CD14-positive monocyte (primary cell): ENCODE results near the gene CAMK1D. TPM values are rescaled to one million over a fixed set of nuclear protein-coding genes. Genes with fewer than 3 reads are reported as not detected.

Experiments
- DNase-seq, 3 donors: peaks; one replicate each; pipeline ENCODE4 v3.0.0-alpha.2; 2011 to 2022
- H2AFZ ChIP-seq: 2 replicates; pipeline ENCODE4 v1.6.0; 2012; ENCODE audit warnings: mild to moderate bottlenecking, low read depth, low read length, inconsistent platforms; ENCODE audit not compliant: insufficient read depth, poor library complexity, severe bottlenecking
- H3K27ac ChIP-seq, 2 donors: 1 replicate in 1 of 2; 2 replicates in 1 of 2; pipeline ENCODE4 v1.5.1; 2012 to 2013; ENCODE audit warnings: low read length in 2 of 2, control low read depth in 1 of 2, inconsistent platforms in 1 of 2, low read depth in 1 of 2, mild to moderate bottlenecking in 1 of 2
- H3K27me3 ChIP-seq, 2 donors: one replicate each; pipeline versions ENCODE4 v1.6.0 to v1.6.1; 2011 to 2013; ENCODE audit warnings: low read length in 2 of 2; ENCODE audit not compliant: control insufficient read depth in 2 of 2, insufficient read depth in 2 of 2
- H3K36me3 ChIP-seq, 2 donors: replicated peaks in 1 of 2; 1 replicate in 1 of 2; 2 replicates in 1 of 2; pipeline versions ENCODE4 v1.5.1 to v1.6.1; 2012 to 2013; ENCODE audit warnings: low read length in 2 of 2, control low read depth in 1 of 2, inconsistent platforms in 1 of 2, mild to moderate bottlenecking in 1 of 2; ENCODE audit not compliant: insufficient read depth in 2 of 2, control insufficient read depth in 1 of 2
- H3K4me1 ChIP-seq, 2 donors: 1 replicate in 1 of 2; 2 replicates in 1 of 2; pipeline versions ENCODE4 v1.5.1 to v1.6.1; 2012 to 2013; ENCODE audit warnings: low read length in 2 of 2, control low read depth in 1 of 2, inconsistent platforms in 1 of 2, mild to moderate bottlenecking in 1 of 2, moderate library complexity in 1 of 2; ENCODE audit not compliant: insufficient read depth in 2 of 2, control insufficient read depth in 1 of 2
- H3K4me2 ChIP-seq: replicated peaks from 2 replicates; pipeline ENCODE3; 2012; ENCODE audit warnings: low read length, moderate library complexity, mild to moderate bottlenecking; ENCODE audit not compliant: poor library complexity, severe bottlenecking; ENCODE audit errors: extremely low read depth
- H3K4me3 ChIP-seq, 3 experiments: fragments of 200-600 bp in 1 of 3; sonication (generic) in 1 of 3; replicated peaks in 1 of 3; 1 replicate in 2 of 3; 2 replicates in 1 of 3; pipeline ENCODE4 v1.5.1; 2011 to 2013; ENCODE audit warnings: low read length in 3 of 3, mild to moderate bottlenecking in 3 of 3, control low read depth in 2 of 3, low read depth in 2 of 3, inconsistent platforms in 1 of 3, moderate library complexity in 1 of 3
- H3K79me2 ChIP-seq: 2 replicates; pipeline ENCODE4 v1.6.0; 2012; ENCODE audit warnings: mild to moderate bottlenecking, control low read depth, inconsistent platforms, low read length, moderate library complexity; ENCODE audit not compliant: insufficient read depth
- H3K9ac ChIP-seq: 2 replicates; pipeline ENCODE4 v1.6.0; 2017; ENCODE audit warnings: low read length, mild to moderate bottlenecking; ENCODE audit not compliant: insufficient read depth, poor library complexity, severe bottlenecking
- H3K9me3 ChIP-seq, 2 donors: replicated peaks in 1 of 2; 1 replicate in 1 of 2; 2 replicates in 1 of 2; pipeline versions ENCODE4 v1.5.1 to v1.6.1; 2012 to 2013; ENCODE audit warnings: low read length in 2 of 2, control low read depth in 1 of 2; ENCODE audit not compliant: control insufficient read depth in 1 of 2, insufficient read depth in 1 of 2
- H4K20me1 ChIP-seq: 2 replicates; pipeline ENCODE4 v1.6.0; 2012; ENCODE audit warnings: mild to moderate bottlenecking, low read length, control low read depth, moderate library complexity; ENCODE audit not compliant: insufficient read depth
- H3K27ac Mint-ChIP-seq, 7 donors: one replicate each; pipeline ENCODE4 v1.8.0; 2020; ENCODE audit warnings: mild to moderate bottlenecking in 7 of 7, mixed read lengths in 7 of 7, moderate library complexity in 6 of 7, inconsistent platforms in 2 of 7
- H3K27me3 Mint-ChIP-seq, 3 donors: one replicate each; pipeline ENCODE4 v1.8.0; 2021 to 2022; ENCODE audit warnings: low read depth in 3 of 3, mild to moderate bottlenecking in 3 of 3, mixed read lengths in 3 of 3, moderate library complexity in 3 of 3, inconsistent platforms in 1 of 3
- H3K36me3 Mint-ChIP-seq, 2 donors: one replicate each; pipeline ENCODE4 v1.8.0; 2020; ENCODE audit warnings: mixed read lengths in 2 of 2, inconsistent platforms in 1 of 2, mild to moderate bottlenecking in 1 of 2
- H3K4me1 Mint-ChIP-seq: one replicate; pipeline ENCODE4 v1.8.0; 2020; ENCODE audit warnings: mild to moderate bottlenecking, mixed read lengths
- H3K4me3 Mint-ChIP-seq, 2 donors: one replicate each; pipeline ENCODE4 v1.8.0; 2020; ENCODE audit warnings: mild to moderate bottlenecking in 2 of 2, mixed read lengths in 2 of 2, moderate library complexity in 1 of 2
- H3K9me3 Mint-ChIP-seq, 7 donors: one replicate each; pipeline ENCODE4 v1.8.0; 2020 to 2022; ENCODE audit warnings: mixed read lengths in 7 of 7, mild to moderate bottlenecking in 6 of 7, moderate library complexity in 6 of 7, inconsistent platforms in 2 of 7
- WGBS: methylation state at CpG from one replicate; pipeline ENCODE4 v1.1.5; 2013; ENCODE audit warnings: missing lambda C conversion rate; ENCODE audit not compliant: insufficient coverage; 5-methylcytosine and 5-hydroxymethylcytosine counted together
- intact Hi-C, 2 donors: fragments of 100-400 bp; cut with micrococcal nuclease; formaldehyde crosslinking; loops; one replicate each; pipeline versions ENCODE4 v1.15.0 to v1.15.1; 2023
- polyA plus RNA-seq, 3 donors: library from polyadenylated mRNA; depleted of rRNA in 1 of 3; unstranded in 2 of 3; stranded (reverse) in 1 of 3; fragments of 300-500 nt in 2 of 3; fragments of >200 nt in 1 of 3; fragmentation: Illumina TruSeq in 2 of 3; gene quantifications; 1 replicate in 2 of 3; 2 replicates in 1 of 3; pipeline ENCODE4 v1.2.3, GENCODE V29; 2012 to 2021
- TF ChIP-seq, protein P1 (sequence below): fragments of 200-600 bp; IDR thresholded peaks from one replicate; pipeline ENCODE4 v1.8.0; 2022; ENCODE audit warnings: antibody characterized with exemption, mild to moderate bottlenecking

Gene CAMK1D
- polyA plus RNA-seq, 3 donors, result 6.7 to 11.8 (median 7.1) TPM

DNA sequence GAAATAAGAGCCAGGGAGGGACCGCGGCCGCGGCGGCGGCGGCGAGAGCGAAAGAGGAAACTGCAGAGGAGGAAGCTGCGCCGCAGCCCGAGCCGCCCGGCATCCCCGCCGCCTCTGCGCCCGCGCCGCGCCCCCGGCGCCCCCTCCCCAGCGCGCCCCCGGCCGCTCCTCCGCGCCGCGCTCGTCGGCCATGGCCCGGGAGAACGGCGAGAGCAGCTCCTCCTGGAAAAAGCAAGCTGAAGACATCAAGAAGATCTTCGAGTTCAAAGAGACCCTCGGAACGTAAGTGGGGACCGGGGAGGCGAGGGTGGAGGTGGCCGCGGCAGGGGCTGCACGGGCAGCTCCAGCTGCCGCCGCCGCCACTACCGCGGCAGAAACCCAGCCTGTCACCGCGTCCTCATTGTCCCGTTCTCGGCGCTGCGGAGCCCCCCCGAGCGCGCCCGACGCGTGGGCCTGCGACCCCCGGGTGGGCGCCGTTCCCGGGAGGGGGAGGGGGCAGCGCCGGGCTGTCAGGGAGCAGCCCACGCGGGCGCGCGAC lies 351 bp downstream of the CAMK1D start:
- intact Hi-C loops, result loop anchor here in 1 of 2 donors (2.0 to 5.0 kb wide), 2 partner anchors 15 to 87 kb away; no protein-coding TSS in a partner anchor
- DNase-seq, result peak in 1 of 3 donors; percentile 75
- Histone ChIP-seq H3K27me3 (peaks cover 9 to 38% of the 10 kb centered on the region in 2 donors), H3K79me2 (no peaks in the 10 kb centered on the region), H3K4me3 (peak overlapping the region; percentile 61 to 87 (median 83)), H3K27ac (peak overlapping the region; percentile 56 to 79), H4K20me1 (peaks cover 39% of the 10 kb centered on the region), H3K4me1 (peaks cover 22 to 25% of the 10 kb centered on the region in 2 donors), H3K36me3 (no peaks in the 10 kb centered on the region), H3K9ac (peak overlapping the region; percentile 79), H3K9me3 (peaks cover 0 to 4% of the 10 kb centered on the region in 2 donors), H2AFZ (peak overlapping the region; percentile 87), H3K4me2 (peak overlapping the region; percentile 97)
- Mint-ChIP-seq H3K4me3 (peak overlapping the region; percentile 98 to 99), H3K36me3 (peaks cover 7 to 8% of the 10 kb centered on the region in 2 donors), H3K9me3 (peaks cover 0 to 6% (median 3%) of the 10 kb centered on the region in 7 donors), H3K27ac (peak overlapping the region; percentile 81 to 96 (median 92)), H3K4me1 (peaks cover 31% of the 10 kb centered on the region), H3K27me3 (peaks cover 47 to 55% (median 49%) of the 10 kb centered on the region in 3 donors)
- under 1% methylated on average over 67 of the region's 73 CpGs for WGBS
- TF ChIP-seq, protein P1, sequence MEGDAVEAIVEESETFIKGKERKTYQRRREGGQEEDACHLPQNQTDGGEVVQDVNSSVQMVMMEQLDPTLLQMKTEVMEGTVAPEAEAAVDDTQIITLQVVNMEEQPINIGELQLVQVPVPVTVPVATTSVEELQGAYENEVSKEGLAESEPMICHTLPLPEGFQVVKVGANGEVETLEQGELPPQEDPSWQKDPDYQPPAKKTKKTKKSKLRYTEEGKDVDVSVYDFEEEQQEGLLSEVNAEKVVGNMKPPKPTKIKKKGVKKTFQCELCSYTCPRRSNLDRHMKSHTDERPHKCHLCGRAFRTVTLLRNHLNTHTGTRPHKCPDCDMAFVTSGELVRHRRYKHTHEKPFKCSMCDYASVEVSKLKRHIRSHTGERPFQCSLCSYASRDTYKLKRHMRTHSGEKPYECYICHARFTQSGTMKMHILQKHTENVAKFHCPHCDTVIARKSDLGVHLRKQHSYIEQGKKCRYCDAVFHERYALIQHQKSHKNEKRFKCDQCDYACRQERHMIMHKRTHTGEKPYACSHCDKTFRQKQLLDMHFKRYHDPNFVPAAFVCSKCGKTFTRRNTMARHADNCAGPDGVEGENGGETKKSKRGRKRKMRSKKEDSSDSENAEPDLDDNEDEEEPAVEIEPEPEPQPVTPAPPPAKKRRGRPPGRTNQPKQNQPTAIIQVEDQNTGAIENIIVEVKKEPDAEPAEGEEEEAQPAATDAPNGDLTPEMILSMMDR, result no peak

DNA sequence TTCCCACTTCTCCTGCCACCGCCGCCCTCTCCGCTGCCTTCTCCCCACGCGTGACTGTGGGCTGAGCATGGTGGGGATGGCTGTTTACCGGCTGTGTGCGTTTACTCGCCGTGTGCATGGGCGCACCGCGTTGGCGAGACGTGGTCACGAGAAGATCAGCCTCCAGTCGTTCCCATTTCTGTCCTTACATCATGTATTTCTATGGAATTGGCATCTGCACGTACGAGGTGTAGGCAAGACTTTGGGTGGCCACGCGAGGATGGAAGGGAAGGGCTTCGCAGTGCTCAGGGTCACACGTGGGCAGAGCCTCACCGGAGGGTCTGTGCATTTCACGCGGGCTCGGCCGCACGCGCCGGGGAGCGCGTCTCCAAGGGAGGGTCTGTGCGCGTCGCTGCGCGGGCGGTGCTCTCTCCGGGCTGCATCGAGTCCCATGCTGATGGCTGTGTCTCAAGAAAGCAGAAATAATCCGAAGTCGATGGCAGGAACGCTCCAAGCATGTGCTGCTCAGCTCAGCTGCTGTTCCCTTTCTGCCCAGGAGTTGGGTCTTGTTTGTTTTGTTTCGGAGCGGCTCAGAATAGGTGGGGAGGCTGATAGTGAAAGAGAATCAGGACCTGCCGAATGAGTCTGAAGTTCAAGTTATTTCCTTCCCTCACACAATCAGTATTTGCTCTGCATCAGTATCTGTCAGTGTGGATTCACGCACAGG lies 973 bp downstream of the CAMK1D start:
- intact Hi-C loops, result loop anchor here in 1 of 2 donors (5.0 kb wide), 1 partner anchor 88 kb away; no protein-coding TSS in a partner anchor
- H2AFZ ChIP-seq, result peak overlapping the region; percentile 87
- no peaks in the 10 kb centered on the region for H3K79me2 ChIP-seq
- Mint-ChIP-seq H3K9me3 (peaks cover 0 to 6% (median 3%) of the 10 kb centered on the region in 7 donors), H3K36me3 (peaks cover 8 to 9% of the 10 kb centered on the region in 2 donors), H3K27me3 (peaks cover 48 to 55% (median 51%) of the 10 kb centered on the region in 3 donors), H3K27ac (peak overlapping the region; percentile 87 to 94 (median 89)), H3K4me3 (peak overlapping the region; percentile 98 to 99), H3K4me1 (peaks cover 31% of the 10 kb centered on the region)
- peaks cover 22 to 25% of the 10 kb centered on the region in 2 donors for H3K4me1 ChIP-seq
- H3K27me3 ChIP-seq, result peaks cover 9 to 38% of the 10 kb centered on the region in 2 donors
- peak overlapping the region; percentile 79 for H3K9ac ChIP-seq
- TF ChIP-seq, protein P1, result no peak
- peaks cover 45% of the 10 kb centered on the region for H4K20me1 ChIP-seq
- DNase-seq, result peak; percentile 58 to 64 (median 61)
- whole genome bisulfite sequencing, result 0% methylated on average over 29 of the region's 47 CpGs
- peaks cover 0 to 4% of the 10 kb centered on the region in 2 donors for H3K9me3 ChIP-seq
- H3K27ac ChIP-seq, result peak overlapping the region; percentile 56 to 79
- H3K4me3 ChIP-seq, result peak overlapping the region; percentile 61 to 87 (median 83)
- peak overlapping the region; percentile 97 for H3K4me2 ChIP-seq
- no peaks in the 10 kb centered on the region for H3K36me3 ChIP-seq
